ENCODE results near the gene SLC51B.
"Not testable (repeated sequence)": the region's sequence is repeated elsewhere in the genome, so short reads cannot be mapped to it uniquely, and the experiment has no call there.

The SLC51B gene

DNA sequence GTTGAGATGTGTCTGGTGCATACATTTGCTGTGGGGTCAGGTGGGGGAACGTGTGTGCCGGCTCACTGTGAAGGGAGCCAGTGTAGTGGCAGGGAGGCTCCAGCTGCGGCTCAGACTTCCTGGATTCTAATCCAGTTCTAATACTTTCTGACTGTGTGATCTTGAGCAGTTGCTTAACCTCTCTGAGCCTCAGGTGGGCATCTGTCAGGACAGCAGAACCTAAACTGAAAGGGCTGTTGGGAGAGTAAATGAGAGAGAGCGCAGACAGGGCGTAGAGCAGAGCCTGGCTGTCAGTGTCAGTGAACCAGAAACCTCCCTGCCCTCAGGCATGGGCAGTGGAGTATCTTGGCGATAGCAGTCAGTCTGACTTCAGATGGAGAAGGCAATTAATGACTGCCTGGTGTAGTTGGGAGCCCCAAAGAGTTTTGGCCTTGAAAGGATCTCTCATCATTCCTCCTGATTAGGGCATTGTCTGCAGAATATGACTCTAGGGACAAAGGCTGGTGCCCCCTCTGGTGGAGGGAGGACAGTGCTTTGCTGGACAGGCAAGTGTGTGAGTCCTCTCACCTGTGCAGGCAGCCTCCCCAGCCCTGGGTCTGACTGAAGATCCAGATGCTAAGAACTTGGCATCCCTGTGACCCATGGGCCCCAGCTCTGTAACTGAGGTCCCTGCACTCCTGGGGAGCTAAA is 40.9 kb downstream of the SLC51B start:
- DNase-seq = no peak

DNA sequence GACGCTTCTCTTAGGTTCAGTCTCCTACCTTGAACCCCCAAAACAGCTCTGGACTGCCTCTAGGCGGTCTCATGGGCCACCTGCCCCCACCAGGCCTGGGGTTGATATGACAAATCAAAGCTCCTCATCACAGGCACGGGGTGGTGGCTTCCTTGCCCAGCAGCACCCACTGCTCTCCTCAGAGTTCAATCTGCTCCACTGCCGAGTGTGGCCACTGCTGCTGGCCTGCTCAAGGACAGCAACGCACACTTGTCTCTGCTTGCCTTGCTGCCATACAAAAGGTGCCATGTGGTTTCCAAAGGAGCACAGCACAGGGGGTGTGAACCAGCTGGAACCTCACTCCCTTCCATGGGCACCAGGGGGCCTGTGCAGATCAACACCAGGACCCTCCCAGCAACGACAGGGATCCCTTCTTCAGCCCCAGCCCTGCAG is 41.5 kb downstream of the SLC51B start:
- DNase-seq = no peak

DNA sequence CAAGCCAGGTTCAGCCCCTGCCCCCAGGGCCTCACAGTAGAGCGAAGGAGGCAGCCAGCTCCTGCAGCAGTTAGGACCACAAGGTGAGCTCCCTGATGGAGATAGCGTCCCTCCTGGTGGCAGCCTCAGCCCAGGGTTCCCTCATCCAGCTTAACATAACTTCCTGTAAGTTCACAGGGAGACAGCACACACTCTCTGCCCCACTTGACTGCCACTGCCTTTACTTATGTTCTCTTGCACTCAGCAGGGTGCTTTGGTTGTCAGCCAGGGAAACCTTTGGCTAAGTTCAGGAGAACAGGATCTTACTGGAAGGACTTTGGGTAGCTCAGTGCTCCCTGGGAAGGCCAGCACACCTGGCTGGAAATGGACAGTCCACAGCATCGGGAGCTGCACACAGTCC is 42.2 kb downstream of the SLC51B start:
- DNase-seq = no peak

GRCh38 chr15:65087873-65088642 is 42.9 kb downstream of the SLC51B start:
- no peak for DNase-seq

- DNase-seq = no peak
Observed at GRCh38 chr15:65088643-65089021, 43.4 kb downstream of the SLC51B start.

DNA sequence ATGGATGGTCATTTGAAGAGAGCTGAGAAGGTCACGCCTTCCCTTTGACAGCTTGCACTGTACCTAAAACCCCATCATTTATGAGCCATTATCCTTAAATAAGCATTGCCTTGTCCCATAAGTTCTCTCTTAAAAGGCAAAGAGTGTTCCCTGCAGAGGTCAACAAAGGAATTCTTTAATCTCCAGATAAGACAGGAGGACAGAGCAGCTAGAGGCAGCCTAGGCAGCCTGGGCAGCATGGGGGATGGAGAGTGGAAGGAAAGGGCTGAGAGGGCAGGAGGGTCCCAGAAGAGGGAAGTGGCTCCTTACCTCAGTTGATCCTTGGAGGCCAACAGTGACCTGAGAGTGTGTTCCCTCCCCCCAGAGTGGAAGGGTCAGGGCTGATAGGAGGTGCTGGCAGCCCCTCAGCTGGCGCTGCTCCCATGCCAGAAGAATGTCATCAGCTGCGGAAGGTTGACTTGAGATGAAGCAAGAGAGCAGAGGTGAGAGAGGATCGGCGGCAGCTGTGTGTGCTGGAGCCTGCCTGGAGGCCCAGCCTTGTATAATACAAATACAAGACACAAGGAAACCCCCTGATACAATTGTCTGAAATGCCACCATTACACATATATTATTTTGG is 44.1 kb downstream of the SLC51B start:
- no peak for DNase-seq

DNA sequence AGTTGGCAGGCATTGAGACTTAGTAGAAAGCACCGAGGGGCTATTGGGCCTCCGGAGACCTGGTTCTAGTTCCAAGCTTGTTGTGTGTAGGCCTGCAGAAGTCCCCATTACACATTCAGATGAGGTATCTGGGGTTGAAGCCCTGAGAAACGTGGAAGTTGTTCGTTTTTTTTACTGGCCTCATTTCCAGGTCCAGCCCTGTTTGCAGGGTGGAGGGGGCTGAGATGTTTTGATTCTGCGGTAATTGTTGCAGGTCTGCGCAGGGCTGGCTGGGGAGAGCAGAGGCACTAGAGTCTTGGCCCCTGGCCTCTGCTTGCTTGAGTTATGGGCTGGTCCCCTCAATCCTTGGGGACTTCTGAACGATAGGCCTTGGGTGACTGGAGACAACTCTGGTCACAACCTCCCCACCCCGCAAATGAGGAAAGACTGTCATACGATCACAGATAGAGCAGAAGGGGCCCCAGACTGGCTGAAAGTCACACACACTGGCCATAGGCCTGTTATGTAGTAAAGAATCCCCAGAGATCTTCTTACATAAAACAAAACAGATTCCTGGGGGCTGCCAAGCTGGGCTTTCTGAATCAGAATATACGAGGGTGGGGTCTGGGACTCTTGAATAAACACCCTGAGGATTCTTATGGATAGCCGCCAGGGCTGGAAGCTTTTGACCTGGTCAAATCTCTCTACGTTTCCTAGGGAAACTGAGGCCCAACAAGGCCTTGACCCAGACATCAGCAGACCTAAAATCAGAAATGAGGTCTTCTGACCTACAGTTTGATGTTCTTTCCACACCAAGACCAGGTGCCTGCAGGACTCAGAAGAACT is 47.0 kb downstream of the SLC51B start:
- DNase-seq = no peak

DNA sequence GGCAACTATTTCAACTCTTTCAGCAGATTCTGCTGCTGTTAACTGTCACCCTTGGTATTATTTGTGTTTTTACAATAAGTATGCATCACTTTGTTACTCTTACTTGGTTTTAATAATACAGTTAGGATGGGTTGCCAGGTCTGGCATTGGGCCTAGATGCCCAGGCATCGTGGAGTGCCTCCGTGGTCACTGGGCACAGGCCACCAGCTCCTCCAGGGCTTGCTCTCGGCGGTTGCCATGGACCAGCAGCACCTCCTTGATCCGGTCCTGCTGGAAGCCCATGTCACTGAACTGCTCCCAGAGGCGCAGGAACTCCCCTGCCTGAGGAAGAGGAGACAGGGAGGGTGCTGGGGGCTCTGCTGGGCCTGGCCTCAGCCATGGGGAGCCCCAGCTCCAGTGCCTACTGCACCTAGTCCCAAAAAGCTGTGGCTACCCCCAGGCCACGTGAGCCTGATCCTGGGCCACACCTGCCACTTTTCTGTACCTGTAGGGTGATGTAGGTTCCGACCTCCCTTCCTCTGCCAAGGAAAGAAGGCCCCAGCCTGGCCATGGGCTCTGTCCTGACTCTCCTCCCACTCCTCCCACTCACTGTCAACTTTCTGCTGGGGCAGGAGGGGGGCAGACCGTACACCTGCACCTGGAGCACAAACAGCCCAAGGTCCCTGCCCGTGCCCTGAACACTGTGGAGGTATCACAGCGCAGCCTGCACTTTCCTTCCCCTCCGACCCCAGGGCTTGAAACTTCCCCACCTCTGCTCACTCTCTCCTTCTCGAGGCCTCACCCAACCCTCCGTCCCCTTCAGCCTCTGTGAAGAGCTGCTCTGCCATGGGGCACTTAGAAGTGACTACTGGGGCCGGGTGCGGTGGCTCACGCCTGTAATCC is 48.0 kb downstream of the SLC51B start:
- DNase-seq = no peak

GRCh38 chr15:65093793-65094170 is 48.6 kb downstream of the SLC51B start:
- not testable (repeated sequence) for DNase-seq

DNA sequence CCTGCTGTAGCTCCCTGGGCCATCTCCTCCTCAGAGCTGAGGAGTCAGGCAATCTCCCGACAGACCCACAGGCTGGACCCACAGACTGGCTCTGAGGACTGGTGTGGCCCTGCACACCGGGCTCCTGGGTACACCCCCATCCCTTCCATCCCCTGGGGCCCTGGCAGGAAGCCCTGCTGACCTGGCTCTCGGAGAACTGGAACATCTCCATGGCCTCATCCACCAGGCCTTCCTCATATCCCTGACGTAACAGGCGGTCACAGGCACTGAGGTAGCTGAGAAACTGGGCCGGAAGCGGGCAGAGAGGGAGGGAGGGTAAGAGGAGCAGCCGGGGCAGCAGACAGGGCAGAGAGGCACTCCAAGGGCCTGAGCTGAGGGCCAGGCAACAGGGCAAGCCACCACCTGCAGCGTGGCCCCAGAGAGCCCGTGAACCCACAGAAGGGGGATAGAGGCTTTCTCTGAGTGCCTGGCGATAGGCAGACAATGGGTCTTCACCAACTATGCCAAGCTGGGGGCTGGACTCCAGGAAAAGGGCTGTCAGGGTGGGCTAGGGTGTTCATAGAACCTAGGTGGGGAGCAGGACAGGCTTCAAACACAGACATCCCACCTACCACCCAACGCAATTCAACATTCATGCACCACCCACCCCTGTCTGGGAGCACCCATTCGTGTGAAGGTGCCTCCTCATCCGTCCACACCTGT is 49.3 kb downstream of the SLC51B start:
- no peak for DNase-seq

GRCh38 chr15:65095011-65095746 is 50.0 kb downstream of the SLC51B start:
- no peak for DNase-seq

- DNase-seq = no peak
Observed at GRCh38 chr15:65095747-65096104, 50.5 kb downstream of the SLC51B start.

DNA sequence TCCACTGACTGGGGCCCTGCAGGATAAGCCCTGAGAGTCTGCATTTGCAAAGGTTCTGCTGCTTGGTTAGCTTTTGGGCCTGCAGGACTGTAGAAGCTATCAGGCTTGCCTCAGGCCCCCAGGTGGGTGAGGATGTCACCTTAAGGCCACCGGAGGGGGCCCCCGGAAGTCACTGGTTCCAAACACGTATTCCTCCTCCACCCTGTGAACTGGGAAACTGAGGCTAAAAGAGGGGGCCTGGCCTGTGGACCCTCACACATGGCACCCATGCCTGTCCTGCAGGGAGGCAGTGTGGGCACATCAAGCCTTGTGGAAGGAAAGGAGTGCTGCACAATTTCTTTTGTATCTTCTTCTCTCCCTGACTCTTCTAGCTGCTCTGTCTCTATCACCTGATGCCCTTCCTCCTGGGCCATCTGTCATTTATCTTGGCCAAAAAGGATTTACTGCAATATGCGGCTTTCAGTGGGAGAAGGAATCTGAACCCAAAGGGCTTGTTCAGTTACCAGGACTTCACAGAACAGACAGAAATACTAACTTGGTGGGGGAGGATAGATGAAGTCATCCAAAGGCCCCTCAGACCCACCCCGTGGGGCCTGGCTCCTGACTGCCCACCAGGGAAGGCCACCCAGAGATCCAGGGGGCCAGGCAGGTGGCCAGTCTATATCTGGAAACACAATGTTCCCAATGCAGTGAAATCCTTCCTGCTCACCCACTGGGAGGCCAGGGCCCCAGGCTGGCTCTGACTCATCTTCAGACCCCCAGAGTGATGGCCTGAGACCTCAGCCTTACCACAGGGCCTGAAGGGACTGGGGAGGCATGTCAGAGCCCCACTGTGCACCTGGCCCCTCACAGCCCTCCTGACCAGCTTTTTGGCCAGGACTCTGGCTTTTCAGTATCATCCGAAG is 51.5 kb downstream of the SLC51B start:
- DNase-seq = no peak

- no peak for DNase-seq
Observed at GRCh38 chr15:65097651-65098263, 52.6 kb downstream of the SLC51B start.

GRCh38 chr15:65099336-65099735 is 54.1 kb downstream of the SLC51B start:
- DNase-seq = no peak

DNA sequence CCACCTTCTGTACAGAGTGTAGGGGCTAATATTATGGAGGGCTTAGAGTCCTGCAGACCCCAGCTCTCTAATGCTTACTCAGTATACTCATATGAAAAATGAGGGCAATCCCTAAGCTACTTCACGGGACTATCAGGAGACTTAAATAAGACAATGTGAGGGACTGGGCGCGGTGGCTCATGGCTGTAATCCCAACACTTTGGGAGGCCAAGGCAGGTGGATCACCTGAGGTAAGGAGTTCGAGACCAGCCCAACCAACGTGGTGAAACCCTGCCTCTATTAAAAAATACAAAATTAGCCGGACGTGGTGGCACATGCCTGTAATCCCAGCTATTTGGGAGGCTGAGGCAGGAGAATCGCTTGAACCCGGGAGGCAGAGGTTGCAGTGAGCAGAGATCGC is 54.6 kb downstream of the SLC51B start:
- not testable (repeated sequence) for DNase-seq

GRCh38 chr15:65100442-65100841 is 55.3 kb downstream of the SLC51B start:
- DNase-seq = no peak

GRCh38 chr15:65101411-65101890 is 56.3 kb downstream of the SLC51B start:
- no peak for DNase-seq
